GM21381 (cell line): ENCODE results near the gene PPIA.
"Not testable (repeated sequence)": the region's sequence is repeated elsewhere in the genome, so short reads cannot be mapped to it uniquely, and the experiment has no call there.

Experiments used
- ATAC-seq: cut with Tn5 transposase; IDR thresholded peaks from one replicate; pipeline ENCODE4 v1.9.1; 2021; ENCODE audit warnings: mild to moderate bottlenecking, moderate library complexity; ENCODE audit not compliant: unreplicated experiment

Gene PPIA

GRCh38 chr7:44762726-44763522 lies 33.6 kb upstream of the PPIA start:
- ATAC-seq: no peak

- ATAC-seq: no peak
These were observed 32.4 kb upstream of the PPIA start for GRCh38 chr7:44764081-44764480.

- no peak for ATAC-seq
These were observed 31.6 kb upstream of the PPIA start for GRCh38 chr7:44764665-44765578.

- no peak for ATAC-seq
These were observed 30.7 kb upstream of the PPIA start for GRCh38 chr7:44765579-44766415.

GRCh38 chr7:44766416-44766801 lies 30.1 kb upstream of the PPIA start:
- ATAC-seq: no peak

- ATAC-seq: no peak
These were observed 29.2 kb upstream of the PPIA start for GRCh38 chr7:44767134-44767911.

GRCh38 chr7:44767912-44768627 lies 28.4 kb upstream of the PPIA start:
- ATAC-seq: no peak

GRCh38 chr7:44768628-44769371 lies 27.7 kb upstream of the PPIA start:
- no peak for ATAC-seq

GRCh38 chr7:44769376-44769775 lies 27.1 kb upstream of the PPIA start:
- no peak for ATAC-seq

GRCh38 chr7:44769776-44770294 lies 26.6 kb upstream of the PPIA start:
- peak; percentile 74 for ATAC-seq

- no peak for ATAC-seq
These were observed 25.1 kb upstream of the PPIA start for GRCh38 chr7:44771358-44771757.

GRCh38 chr7:44772440-44772839 lies 24.0 kb upstream of the PPIA start:
- no peak for ATAC-seq

- no peak for ATAC-seq
These were observed 23.6 kb upstream of the PPIA start for GRCh38 chr7:44772867-44773266.

GRCh38 chr7:44774486-44774885 lies 22.0 kb upstream of the PPIA start:
- not testable (repeated sequence) for ATAC-seq

GRCh38 chr7:44775383-44776107 lies 20.9 kb upstream of the PPIA start:
- no peak for ATAC-seq

GRCh38 chr7:44776211-44776610 lies 20.3 kb upstream of the PPIA start:
- ATAC-seq: no peak

GRCh38 chr7:44782460-44782859 lies 14.0 kb upstream of the PPIA start:
- ATAC-seq: no peak

GRCh38 chr7:44783407-44783806 lies 13.1 kb upstream of the PPIA start:
- no peak for ATAC-seq
